Measurements from ENCODE around the gene DLL1. TPM values are rescaled to one million over a fixed set of nuclear protein-coding genes. Genes with fewer than 3 reads are reported as not detected.
A peak's percentile ranks its signal among the peaks of the same experiment; 100 is the strongest.

The DLL1 gene
- total and polyA plus RNA-seq, 3 donors from 2014 or later: 2.8 to 5.5 (median 4.6) TPM

DNA sequence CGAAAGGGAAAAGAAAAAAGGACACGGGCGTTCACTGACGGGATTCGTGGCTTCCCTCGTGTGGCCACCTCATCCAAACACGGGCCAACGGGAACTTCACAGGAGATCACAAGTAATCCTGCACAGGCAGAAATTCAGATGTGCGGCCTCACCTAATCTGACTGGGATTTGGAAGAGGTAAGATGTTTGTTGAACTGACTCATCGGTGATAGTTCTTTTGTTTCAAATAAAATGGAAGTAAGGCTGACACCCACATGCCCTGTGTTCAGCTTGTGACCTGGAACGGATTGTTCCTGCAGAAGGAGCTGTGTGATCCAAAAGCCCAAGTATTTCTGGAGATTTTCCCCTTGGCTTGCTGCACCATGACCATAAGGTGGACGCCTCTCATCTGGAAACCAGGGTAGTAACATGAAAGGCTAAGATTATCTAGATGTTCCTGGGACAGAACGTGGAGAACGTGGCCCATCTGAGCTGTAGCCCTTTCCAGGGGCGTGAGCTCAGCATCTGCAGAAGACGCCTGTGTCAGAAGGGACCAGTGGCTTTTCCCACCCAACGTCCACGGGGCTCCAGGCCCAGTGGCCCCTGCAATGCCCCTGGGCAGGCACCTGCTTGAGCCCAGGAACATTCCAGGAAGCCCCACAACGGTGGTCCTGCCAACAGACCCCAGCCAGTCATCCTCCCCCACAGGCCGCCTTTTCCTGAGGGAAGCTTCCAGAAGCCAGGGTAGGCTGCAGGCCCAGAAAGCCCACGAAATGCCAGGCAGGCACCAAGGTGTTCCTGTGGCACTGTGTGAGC lies 39.7 kb downstream of the DLL1 start:
- no peak for TF ChIP-seq POLR2A (IDR thresholded peaks at IDR 0.05)
- TF ChIP-seq, protein P1, sequence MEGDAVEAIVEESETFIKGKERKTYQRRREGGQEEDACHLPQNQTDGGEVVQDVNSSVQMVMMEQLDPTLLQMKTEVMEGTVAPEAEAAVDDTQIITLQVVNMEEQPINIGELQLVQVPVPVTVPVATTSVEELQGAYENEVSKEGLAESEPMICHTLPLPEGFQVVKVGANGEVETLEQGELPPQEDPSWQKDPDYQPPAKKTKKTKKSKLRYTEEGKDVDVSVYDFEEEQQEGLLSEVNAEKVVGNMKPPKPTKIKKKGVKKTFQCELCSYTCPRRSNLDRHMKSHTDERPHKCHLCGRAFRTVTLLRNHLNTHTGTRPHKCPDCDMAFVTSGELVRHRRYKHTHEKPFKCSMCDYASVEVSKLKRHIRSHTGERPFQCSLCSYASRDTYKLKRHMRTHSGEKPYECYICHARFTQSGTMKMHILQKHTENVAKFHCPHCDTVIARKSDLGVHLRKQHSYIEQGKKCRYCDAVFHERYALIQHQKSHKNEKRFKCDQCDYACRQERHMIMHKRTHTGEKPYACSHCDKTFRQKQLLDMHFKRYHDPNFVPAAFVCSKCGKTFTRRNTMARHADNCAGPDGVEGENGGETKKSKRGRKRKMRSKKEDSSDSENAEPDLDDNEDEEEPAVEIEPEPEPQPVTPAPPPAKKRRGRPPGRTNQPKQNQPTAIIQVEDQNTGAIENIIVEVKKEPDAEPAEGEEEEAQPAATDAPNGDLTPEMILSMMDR (IDR thresholded peaks at IDR 0.05): no peak
- H3K9me3 ChIP-seq: no peaks in the 10 kb centered on the region
- DNase-seq: peak; percentile 61
- H3K36me3 ChIP-seq (ENCODE audit: low read depth, missing control alignments): no peaks in the 10 kb centered on the region
- intact Hi-C loops (cut with DNase I; ENCODE audit: low total_unique reads): no loop called here
- H3K4me3 ChIP-seq: no peak overlapping the region
- H3K27me3 ChIP-seq: no peaks in the 10 kb centered on the region
- peaks cover 4% of the 10 kb centered on the region for H3K4me1 ChIP-seq
- H3K27ac ChIP-seq: no peak overlapping the region
- WGBS, 2 donors: 64 to 69% methylated on average over 16 to 21 of the region's 21 CpGs

DNA sequence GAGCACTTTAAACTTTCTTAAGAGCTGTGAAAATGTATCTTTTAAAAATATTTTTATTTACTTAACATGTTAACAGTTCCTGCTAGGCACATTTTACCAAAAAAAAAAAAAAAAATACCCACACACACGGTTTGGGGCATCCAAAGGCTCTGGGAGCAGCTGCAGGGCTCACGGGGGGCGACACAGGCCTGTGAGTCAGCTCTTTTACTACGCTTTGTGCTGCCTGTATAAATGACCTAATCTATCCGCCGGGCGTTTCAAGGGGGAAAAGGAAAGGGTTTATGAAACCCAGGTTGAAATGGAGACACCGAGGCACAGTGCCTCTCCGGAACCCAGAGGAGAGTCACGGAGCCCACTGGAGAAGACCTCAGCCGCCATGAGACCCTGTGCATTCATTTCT lies 40.4 kb downstream of the DLL1 start:
- intact Hi-C loops (cut with DNase I; ENCODE audit: low total_unique reads): no loop called here
- H3K4me1 ChIP-seq: peaks cover 4% of the 10 kb centered on the region
- no peaks in the 10 kb centered on the region for H3K27me3 ChIP-seq
- no peak for DNase-seq
- H3K4me3 ChIP-seq: no peak overlapping the region
- H3K9me3 ChIP-seq: no peaks in the 10 kb centered on the region
- no peak overlapping the region for H3K27ac ChIP-seq
- no peaks in the 10 kb centered on the region for H3K36me3 ChIP-seq (ENCODE audit: low read depth, missing control alignments)
- TF ChIP-seq, protein P1 (IDR thresholded peaks at IDR 0.05): no peak
- no peak for TF ChIP-seq POLR2A (IDR thresholded peaks at IDR 0.05)
- 88 to 92% methylated on average over 11 of the region's 11 CpGs for WGBS, 2 donors

- no peak for TF ChIP-seq POLR2A (IDR thresholded peaks at IDR 0.05)
- TF ChIP-seq, protein P1 (IDR thresholded peaks at IDR 0.05): no peak
- no peak for DNase-seq
- H3K4me1 ChIP-seq: peaks cover 4% of the 10 kb centered on the region
- H3K27ac ChIP-seq: no peak overlapping the region
- WGBS, 2 donors: 96% methylated on average over 8 to 15 of the region's 15 CpGs
- no peaks in the 10 kb centered on the region for H3K27me3 ChIP-seq
- no peaks in the 10 kb centered on the region for H3K36me3 ChIP-seq (ENCODE audit: low read depth, missing control alignments)
- intact Hi-C loops (cut with DNase I; ENCODE audit: low total_unique reads): no loop called here
- no peak overlapping the region for H3K4me3 ChIP-seq
- no peaks in the 10 kb centered on the region for H3K9me3 ChIP-seq
Observed at GRCh38 chr6:170249817-170250216, 41.1 kb downstream of the DLL1 start.

DNA sequence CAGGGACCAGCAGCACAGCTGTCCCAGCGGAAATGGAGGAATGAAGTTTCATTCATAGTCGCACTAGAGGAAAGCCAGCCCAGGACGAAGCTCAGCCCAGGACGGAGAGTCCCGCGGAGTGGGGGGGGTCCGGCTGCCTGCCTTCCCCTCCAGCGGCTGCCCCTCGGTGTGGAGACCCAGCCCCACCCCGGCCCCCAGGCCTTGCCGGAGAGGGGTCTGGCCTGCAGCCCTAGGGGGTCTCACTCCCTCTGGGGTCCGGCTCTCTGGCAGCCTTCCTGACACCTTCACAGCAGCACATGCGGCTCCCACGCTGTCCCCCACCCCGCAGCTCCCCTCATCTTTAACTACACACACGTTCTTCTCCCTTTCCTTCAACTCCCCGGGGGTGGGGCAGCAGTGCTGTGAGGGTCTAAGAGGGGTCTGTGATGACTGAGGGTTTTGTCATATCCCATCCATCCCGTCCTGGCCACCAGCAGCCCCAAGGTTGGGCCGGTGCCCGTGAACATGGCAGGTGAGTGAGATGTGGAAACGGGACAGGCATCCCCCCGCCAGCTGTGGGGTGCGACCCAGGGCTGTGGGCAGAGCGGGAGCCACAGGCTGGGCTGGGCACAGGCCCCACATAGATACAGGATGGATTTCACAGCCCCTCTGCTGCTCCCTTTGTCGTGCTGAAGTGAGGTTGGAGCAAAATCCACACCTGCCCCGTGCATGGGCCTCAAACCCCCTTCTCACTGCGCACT lies 41.8 kb downstream of the DLL1 start:
- Histone ChIP-seq H3K36me3 (ENCODE audit: low read depth, missing control alignments) (no peaks in the 10 kb centered on the region), H3K27me3 (no peaks in the 10 kb centered on the region), H3K4me3 (no peak overlapping the region), H3K27ac (no peak overlapping the region), H3K9me3 (no peaks in the 10 kb centered on the region), H3K4me1 (peaks cover 4% of the 10 kb centered on the region)
- WGBS, 2 donors: 77 to 86% methylated on average over 17 to 26 of the region's 27 CpGs
- no peak for DNase-seq
- intact Hi-C loops (cut with DNase I; ENCODE audit: low total_unique reads): no loop called here
- TF ChIP-seq, protein P1 (IDR thresholded peaks at IDR 0.05): no peak
- no peak for TF ChIP-seq POLR2A (IDR thresholded peaks at IDR 0.05)
